ENCODE results near the gene SHB.

Gene SHB

DNA sequence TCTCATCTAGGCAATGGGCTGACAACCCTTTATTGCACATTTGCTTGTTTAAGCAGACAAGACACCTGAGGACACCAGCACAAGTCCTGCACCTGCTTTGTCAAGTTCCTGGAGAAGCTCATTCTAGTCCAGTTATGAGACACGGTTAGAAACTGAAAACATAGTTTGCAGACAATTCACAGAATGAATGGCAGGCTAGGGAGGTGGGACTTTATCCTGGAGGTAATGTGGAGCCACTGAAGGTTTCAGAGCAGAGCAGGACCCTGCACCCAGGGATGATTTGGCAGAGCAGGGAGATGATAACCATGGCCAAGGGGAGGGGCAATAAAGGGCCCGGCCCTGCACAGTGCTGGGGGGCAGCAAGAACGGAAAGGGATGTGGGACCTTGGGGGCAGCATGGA, 114.4 kb downstream of the SHB start:
- Histone ChIP-seq H3K36me3 (ENCODE audit: control insufficient read depth, insufficient read depth, low read length) (no peaks in the 10 kb centered on the region), H3K27ac (no peak overlapping the region)

DNA sequence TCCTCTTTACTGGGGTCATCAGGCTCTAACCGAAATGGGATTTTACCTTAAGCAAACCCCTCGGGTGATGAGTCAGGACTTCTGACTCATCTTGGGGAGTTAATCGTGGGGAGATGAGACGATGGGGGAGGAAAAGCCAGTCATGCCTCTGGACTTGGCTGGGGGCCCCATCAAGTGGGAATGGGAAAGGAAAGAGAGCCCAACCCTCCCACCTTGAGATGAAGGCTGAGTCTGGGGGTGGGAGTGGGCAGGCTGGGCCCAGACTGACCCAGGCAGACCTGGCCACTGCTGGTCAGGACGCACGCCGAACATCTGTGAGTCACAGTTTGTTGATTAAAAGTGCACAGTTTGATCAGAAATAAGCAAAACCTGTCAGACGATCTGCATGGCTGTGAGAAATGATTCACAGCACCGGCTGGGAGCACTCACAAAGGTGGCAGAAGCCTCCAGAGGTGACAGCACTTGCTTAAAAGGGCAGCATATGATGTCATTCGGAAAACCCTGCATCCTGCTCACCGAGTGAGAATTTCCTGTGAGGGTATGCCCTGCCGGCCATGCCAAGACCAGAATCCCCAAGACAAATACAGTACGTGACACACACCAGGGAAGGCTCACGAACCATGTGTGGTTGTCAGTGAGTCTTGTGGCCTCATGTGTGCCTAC, 115.1 kb downstream of the SHB start:
- Histone ChIP-seq H3K9ac (no peak overlapping the region), H3K4me1 (no peaks in the 10 kb centered on the region)

More for the DNA sequence above, 114.4 kb downstream of the SHB start:
- Histone ChIP-seq H3K4me3 (ENCODE audit: low read depth, low read length) (no peak overlapping the region), H2AFZ (no peak overlapping the region), H3K9me3 (ENCODE audit: control insufficient read depth, low read length) (no peaks in the 10 kb centered on the region), H3K79me2 (no peaks in the 10 kb centered on the region), H3K9ac (no peak overlapping the region), H3K27me3 (ENCODE audit: control insufficient read depth, insufficient read depth, low read length) (no peaks in the 10 kb centered on the region), H3K4me2 (ENCODE audit: low read length) (no peak overlapping the region), H3K4me1 (no peaks in the 10 kb centered on the region)
- TF ChIP-seq, protein P1, sequence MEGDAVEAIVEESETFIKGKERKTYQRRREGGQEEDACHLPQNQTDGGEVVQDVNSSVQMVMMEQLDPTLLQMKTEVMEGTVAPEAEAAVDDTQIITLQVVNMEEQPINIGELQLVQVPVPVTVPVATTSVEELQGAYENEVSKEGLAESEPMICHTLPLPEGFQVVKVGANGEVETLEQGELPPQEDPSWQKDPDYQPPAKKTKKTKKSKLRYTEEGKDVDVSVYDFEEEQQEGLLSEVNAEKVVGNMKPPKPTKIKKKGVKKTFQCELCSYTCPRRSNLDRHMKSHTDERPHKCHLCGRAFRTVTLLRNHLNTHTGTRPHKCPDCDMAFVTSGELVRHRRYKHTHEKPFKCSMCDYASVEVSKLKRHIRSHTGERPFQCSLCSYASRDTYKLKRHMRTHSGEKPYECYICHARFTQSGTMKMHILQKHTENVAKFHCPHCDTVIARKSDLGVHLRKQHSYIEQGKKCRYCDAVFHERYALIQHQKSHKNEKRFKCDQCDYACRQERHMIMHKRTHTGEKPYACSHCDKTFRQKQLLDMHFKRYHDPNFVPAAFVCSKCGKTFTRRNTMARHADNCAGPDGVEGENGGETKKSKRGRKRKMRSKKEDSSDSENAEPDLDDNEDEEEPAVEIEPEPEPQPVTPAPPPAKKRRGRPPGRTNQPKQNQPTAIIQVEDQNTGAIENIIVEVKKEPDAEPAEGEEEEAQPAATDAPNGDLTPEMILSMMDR (IDR thresholded peaks at IDR 0.05) = no peak

DNA sequence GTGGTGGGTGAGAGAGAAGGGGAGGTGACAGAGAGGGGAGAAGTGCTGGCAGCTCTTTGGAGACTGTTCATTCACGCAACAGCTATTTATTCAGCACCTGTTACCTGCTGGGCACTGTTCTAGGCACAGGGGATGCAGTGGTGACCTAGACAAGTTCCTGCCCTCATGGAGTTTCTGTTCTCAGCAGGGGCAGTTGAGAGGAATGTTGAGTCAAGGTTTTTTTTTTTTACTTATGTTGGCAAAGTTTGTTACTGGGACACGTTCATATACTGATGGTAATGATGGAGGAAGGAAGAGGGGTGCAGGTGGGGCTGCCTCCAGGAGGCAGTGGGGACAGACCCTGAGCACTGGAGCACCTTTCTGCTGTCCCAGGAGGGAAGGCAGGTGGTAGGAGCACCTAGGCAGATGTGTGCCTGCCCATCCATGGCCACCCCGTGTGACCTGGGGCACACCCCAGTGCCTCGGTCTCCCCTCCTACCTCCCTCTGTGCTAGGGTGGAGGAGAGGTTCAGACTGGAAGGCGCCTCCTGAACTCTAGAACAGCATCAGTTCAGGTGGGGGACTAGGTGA, 115.7 kb downstream of the SHB start:
- Histone ChIP-seq H3K36me3 (ENCODE audit: control insufficient read depth, insufficient read depth, low read length) (no peaks in the 10 kb centered on the region), H3K4me3 (ENCODE audit: low read depth, low read length) (no peak overlapping the region), H3K9me3 (ENCODE audit: control insufficient read depth, low read length) (no peaks in the 10 kb centered on the region), H2AFZ (no peak overlapping the region), H3K27me3 (ENCODE audit: control insufficient read depth, insufficient read depth, low read length) (no peaks in the 10 kb centered on the region), H3K4me1 (no peaks in the 10 kb centered on the region), H3K27ac (no peak overlapping the region), H3K79me2 (no peaks in the 10 kb centered on the region), H3K9ac (no peak overlapping the region), H3K4me2 (ENCODE audit: low read length) (no peak overlapping the region)
- TF ChIP-seq, protein P1 (IDR thresholded peaks at IDR 0.05) = no peak

More for the DNA sequence above, 115.1 kb downstream of the SHB start:
- Histone ChIP-seq H3K27ac (no peak overlapping the region), H3K79me2 (no peaks in the 10 kb centered on the region), H3K4me3 (ENCODE audit: low read depth, low read length) (no peak overlapping the region), H3K9me3 (ENCODE audit: control insufficient read depth, low read length) (no peaks in the 10 kb centered on the region), H3K36me3 (ENCODE audit: control insufficient read depth, insufficient read depth, low read length) (no peaks in the 10 kb centered on the region), H2AFZ (no peak overlapping the region), H3K27me3 (ENCODE audit: control insufficient read depth, insufficient read depth, low read length) (no peaks in the 10 kb centered on the region), H3K4me2 (ENCODE audit: low read length) (no peak overlapping the region)
- TF ChIP-seq, protein P1 (IDR thresholded peaks at IDR 0.05) = no peak

DNA sequence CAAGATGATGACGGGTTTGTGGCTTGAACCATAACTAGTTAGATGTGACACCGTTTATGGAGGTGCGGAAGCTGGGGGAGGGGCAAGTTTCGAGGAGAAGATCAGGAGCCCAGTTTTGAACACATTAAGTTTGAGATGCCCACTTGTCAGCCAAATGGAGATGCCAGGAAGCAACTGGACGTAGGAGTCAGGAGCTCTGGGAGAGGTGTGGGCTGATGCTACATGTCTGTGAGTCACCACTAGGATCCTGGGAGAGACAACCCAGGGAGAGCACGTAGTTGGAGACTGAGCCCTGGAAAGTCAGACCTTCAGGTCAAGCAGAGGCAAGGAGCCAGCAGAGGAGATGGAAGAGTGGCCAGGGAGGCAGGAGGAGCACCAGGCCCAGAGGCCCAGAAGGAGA, 116.3 kb downstream of the SHB start:
- Histone ChIP-seq H3K9ac (no peak overlapping the region), H3K4me1 (no peaks in the 10 kb centered on the region), H3K36me3 (ENCODE audit: control insufficient read depth, insufficient read depth, low read length) (no peaks in the 10 kb centered on the region), H3K27ac (no peak overlapping the region), H3K4me3 (ENCODE audit: low read depth, low read length) (no peak overlapping the region), H3K27me3 (ENCODE audit: control insufficient read depth, insufficient read depth, low read length) (no peaks in the 10 kb centered on the region), H3K4me2 (ENCODE audit: low read length) (no peak overlapping the region), H3K9me3 (ENCODE audit: control insufficient read depth, low read length) (no peaks in the 10 kb centered on the region), H3K79me2 (no peaks in the 10 kb centered on the region), H2AFZ (no peak overlapping the region)
- TF ChIP-seq, protein P1 (IDR thresholded peaks at IDR 0.05) = no peak

All from parathyroid adenoma (tissue), 2 donors.